IMR-90 (cell line): ENCODE results near the gene JMJD1C. TPM values are rescaled to one million over a fixed set of nuclear protein-coding genes. Genes with fewer than 3 reads are reported as not detected.

Source experiments
- ATAC-seq: fragments of 200-7000 bp; cut with Tn5 transposase; 2 replicates; pipeline ENCODE4 v1.9.1; 2020; ENCODE audit warnings: low read depth, mild to moderate bottlenecking, moderate library complexity
- BruUV-seq: library from RNA; stranded (reverse); fragments of 400-500 nt; replicated peaks from 2 replicates; lab custom pipeline; 2021; lab: Mats Ljungman, UMichigan
- CTCF ChIA-PET: fragments of 300-600 bp; formaldehyde crosslinking; extraction: SDS; loops from one replicate; lab custom pipeline; 2021; ENCODE audit warnings: antibody characterized with exemption; lab: Yijun Ruan, JAX
- POLR2A ChIA-PET: fragments of 300-600 bp; sonication (Branson Sonifier 250); formaldehyde crosslinking; loops from one replicate; lab custom pipeline; 2022; ENCODE audit warnings: antibody characterized with exemption; ENCODE audit not compliant: unreplicated experiment; lab: Charles Lee
- DNase-seq: peaks from one replicate; pipeline ENCODE4 v3.0.0; 2013
- H2AFZ ChIP-seq: replicated peaks from 2 replicates; pipeline ENCODE3; 2013; ENCODE audit warnings: low read length, mild to moderate bottlenecking; ENCODE audit not compliant: poor library complexity
- H2AK5ac ChIP-seq: 2 replicates; pipeline ENCODE4 v1.6.1; 2013; ENCODE audit warnings: low read depth, low read length, inconsistent platforms
- H2AK9ac ChIP-seq: replicated peaks from 2 replicates; pipeline ENCODE3; 2013; ENCODE audit warnings: mild to moderate bottlenecking, low read depth, low read length, moderate library complexity; ENCODE audit not compliant: poor library complexity
- H2BK120ac ChIP-seq: 2 replicates; pipeline ENCODE4 v1.6.1; 2013; ENCODE audit warnings: low read depth, low read length, inconsistent platforms
- H2BK15ac ChIP-seq: 3 replicates; pipeline ENCODE4 v1.6.1; 2013; ENCODE audit warnings: low read depth, low read length, inconsistent platforms
- H2BK20ac ChIP-seq: 2 replicates; pipeline ENCODE4 v1.6.1; 2013; ENCODE audit warnings: low read depth, mild to moderate bottlenecking, inconsistent platforms, low read length, moderate library complexity
- H2BK5ac ChIP-seq: 2 replicates; pipeline ENCODE4 v1.6.1; 2013; ENCODE audit warnings: mild to moderate bottlenecking, low read depth, low read length, inconsistent platforms; ENCODE audit not compliant: poor library complexity, severe bottlenecking
- H3K14ac ChIP-seq: replicated peaks from 2 replicates; pipeline ENCODE4 v1.6.1; 2013; ENCODE audit warnings: low read depth, low read length, inconsistent platforms
- H3K18ac ChIP-seq: 2 replicates; pipeline ENCODE4 v1.6.1; 2013; ENCODE audit warnings: low read depth, low read length, control low read depth
- H3K23ac ChIP-seq: 2 replicates; pipeline ENCODE4 v1.6.1; 2013; ENCODE audit warnings: low read depth, low read length, inconsistent platforms
- H3K27ac ChIP-seq: 2 replicates; pipeline ENCODE4 v1.5.1; 2013; ENCODE audit warnings: mild to moderate bottlenecking, control low read depth, low read length; ENCODE audit not compliant: insufficient read depth
- H3K27me3 ChIP-seq: 2 replicates; pipeline ENCODE4 v1.6.1; 2013; ENCODE audit warnings: low read length; ENCODE audit not compliant: control insufficient read depth, insufficient read depth
- H3K36me3 ChIP-seq: 2 replicates; pipeline ENCODE4 v1.6.1; 2013; ENCODE audit warnings: low read length, mixed read lengths; ENCODE audit not compliant: control insufficient read depth, insufficient read depth
- H3K4ac ChIP-seq: 2 replicates; pipeline ENCODE4 v1.6.1; 2013; ENCODE audit warnings: low read depth, low read length, inconsistent platforms
- H3K4me1 ChIP-seq: 2 replicates; pipeline ENCODE4 v1.6.1; 2013; ENCODE audit warnings: low read length, mixed read lengths; ENCODE audit not compliant: control insufficient read depth, insufficient read depth
- H3K4me2 ChIP-seq: 2 replicates; pipeline ENCODE4 v1.6.1; 2013; ENCODE audit warnings: low read depth, mild to moderate bottlenecking, control low read depth, low read length, moderate library complexity
- H3K4me3 ChIP-seq: 2 replicates; pipeline ENCODE4 v1.5.1; 2013; ENCODE audit warnings: low read depth, mild to moderate bottlenecking, control low read depth, low read length, moderate library complexity; ENCODE audit not compliant: insufficient read depth
- H3K56ac ChIP-seq: 2 replicates; pipeline ENCODE4 v1.6.1; 2013; ENCODE audit warnings: low read length, inconsistent platforms; ENCODE audit not compliant: insufficient read depth; ENCODE audit errors: extremely low read depth
- H3K79me1 ChIP-seq, 2 experiments: 2 replicates each; pipeline ENCODE4 v1.6.1; 2013; ENCODE audit warnings: low read length in 2 of 2, inconsistent platforms in 1 of 2, low read depth in 1 of 2
- H3K9ac ChIP-seq: 2 replicates; pipeline ENCODE4 v1.6.1; 2013; ENCODE audit warnings: low read depth, low read length, control low read depth
- H3K9me1 ChIP-seq: 2 replicates; pipeline ENCODE4 v1.6.1; 2013; ENCODE audit warnings: low read length, inconsistent platforms; ENCODE audit not compliant: insufficient read depth
- H3K9me3 ChIP-seq: 2 replicates; pipeline ENCODE4 v1.6.1; 2013; ENCODE audit warnings: low read length; ENCODE audit not compliant: control insufficient read depth, insufficient read depth
- H4K20me1 ChIP-seq: 2 replicates; pipeline ENCODE4 v1.6.1; 2013; ENCODE audit warnings: low read length, inconsistent platforms; ENCODE audit not compliant: insufficient read depth
- H4K5ac ChIP-seq: 2 replicates; pipeline ENCODE4 v1.6.1; 2013; ENCODE audit warnings: mild to moderate bottlenecking, low read depth, low read length, control low read depth
- H4K8ac ChIP-seq, 2 experiments: 2 replicates each; pipeline ENCODE4 v1.6.1; 2013; ENCODE audit warnings: low read depth in 2 of 2, low read length in 2 of 2, control low read depth in 1 of 2, inconsistent platforms in 1 of 2
- H4K91ac ChIP-seq: 2 replicates; pipeline ENCODE4 v1.6.1; 2013; ENCODE audit warnings: low read depth, low read length, inconsistent platforms; ENCODE audit not compliant: insufficient read depth
- BHLHE40 ChIP-seq: fragments of 150-350 bp; IDR thresholded peaks from 2 replicates; pipeline ENCODE4 v1.6.1; 2016; ENCODE audit warnings: mild to moderate bottlenecking, low read depth, low read length
- CEBPB ChIP-seq: IDR thresholded peaks from 2 replicates; pipeline ENCODE4 v1.6.1; 2012; ENCODE audit warnings: low read depth, low read length, improper control_type of control experiment
- CHD1 ChIP-seq: IDR thresholded peaks from 2 replicates; pipeline ENCODE4 v1.6.1; 2012; ENCODE audit warnings: low read depth, low read length, improper control_type of control experiment
- FOS ChIP-seq: fragments of 150-350 bp; IDR thresholded peaks from 2 replicates; pipeline ENCODE4 v1.6.1; 2016; ENCODE audit warnings: low read depth, low read length
- MAFK ChIP-seq: IDR thresholded peaks from 2 replicates; pipeline ENCODE4 v1.6.1; 2012; ENCODE audit warnings: low read depth, low read length, improper control_type of control experiment
- MAZ ChIP-seq: IDR thresholded peaks from 2 replicates; pipeline ENCODE4 v1.6.1; 2012; ENCODE audit warnings: low read depth, mild to moderate bottlenecking, low read length, improper control_type of control experiment, moderate library complexity, borderline replicate concordance
- MXI1 ChIP-seq: IDR thresholded peaks from 2 replicates; pipeline ENCODE4 v1.6.1; 2012; ENCODE audit warnings: low read depth, mild to moderate bottlenecking, low read length, moderate library complexity, borderline replicate concordance
- NFE2L2 ChIP-seq: fragments of 150-350 bp; IDR thresholded peaks from 2 replicates; pipeline ENCODE4 v1.6.1; 2016; ENCODE audit warnings: low read depth, mild to moderate bottlenecking, low read length
- POLR2A ChIP-seq: IDR thresholded peaks from 2 replicates; pipeline ENCODE4 v1.6.1; 2012; ENCODE audit warnings: mild to moderate bottlenecking, low read depth, low read length
- RAD21 ChIP-seq: IDR thresholded peaks from 2 replicates; pipeline ENCODE4 v1.6.1; 2012; ENCODE audit warnings: low read length, improper control_type of control experiment
- RCOR1 ChIP-seq: IDR thresholded peaks from 2 replicates; pipeline ENCODE4 v1.6.1; 2012; ENCODE audit warnings: mild to moderate bottlenecking, low read length, improper control_type of control experiment; ENCODE audit not compliant: insufficient replicate concordance
- RFX5 ChIP-seq: IDR thresholded peaks from 2 replicates; pipeline ENCODE4 v1.8.0; 2012; ENCODE audit warnings: low read depth, mild to moderate bottlenecking, low read length, moderate library complexity
- SMC3 ChIP-seq: fragments of 150-350 bp; IDR thresholded peaks from 2 replicates; pipeline ENCODE4 v1.6.1; 2016; ENCODE audit warnings: low read depth, mild to moderate bottlenecking, antibody characterized with exemption, low read length, moderate library complexity
- WGBS, 2 experiments: methylation state at CpG; one replicate each; pipeline versions ENCODE4 v1.1.5 to v1.1.7; 2013; ENCODE audit warnings: missing lambda C conversion rate in 2 of 2; ENCODE audit not compliant: insufficient read length in 1 of 2; ENCODE audit errors: extremely low coverage in 2 of 2; 5-methylcytosine and 5-hydroxymethylcytosine counted together
- dilution Hi-C: fragments of 300-500 bp; cut with HindIII; formaldehyde crosslinking; loops from one replicate; pipeline ENCODE4 v1.14.3; 2018; ENCODE audit warnings: low sequenced_read_pairs; ENCODE audit not compliant: unreplicated experiment
- in situ Hi-C: fragments of 300-500 bp; cut with MboI; formaldehyde crosslinking; loops from 3 replicates; pipeline ENCODE4 v1.14.3; 2019; ENCODE audit warnings: low sequenced_read_pairs, inconsistent platforms, mixed read lengths
- intact Hi-C: fragments of 100-400 bp; cut with micrococcal nuclease; formaldehyde crosslinking; loops from 2 replicates; pipeline ENCODE4 v1.10.0; 2022
- polyA plus RNA-seq, 3 experiments: library from polyadenylated mRNA; depleted of rRNA; stranded (reverse); fragments of >200 nt; gene quantifications; 2 replicates each; pipeline ENCODE4 v1.2.3, GENCODE V29; 2012; ENCODE audit warnings: low replicate concordance in 1 of 3
- total RNA-seq: library from RNA; depleted of rRNA; stranded (reverse); fragments of >200 nt; gene quantifications from 2 replicates; pipeline ENCODE4 v1.2.3, GENCODE V29; 2012
- TF ChIP-seq, protein P1 (sequence below): fragments of 150-350 bp; IDR thresholded peaks from 2 replicates; pipeline ENCODE4 v1.6.1; 2017; ENCODE audit warnings: mild to moderate bottlenecking, antibody characterized with exemption, low read length, low read depth
- TF ChIP-seq, protein P2 (sequence below): conservative IDR thresholded peaks from 2 replicates; pipeline ENCODE4 v1.5.1; 2012; ENCODE audit warnings: mild to moderate bottlenecking, low read depth, low read length, improper control_type of control experiment
- TF ChIP-seq, protein P3 (sequence below): fragments of 150-350 bp; IDR thresholded peaks from 2 replicates; pipeline ENCODE4 v1.6.1; 2016; ENCODE audit warnings: low read depth, mild to moderate bottlenecking, low read length, moderate library complexity, borderline replicate concordance

JMJD1C gene
- total and polyA plus RNA-seq, 2 of the 4 experiments (the other 2 are of a cell fraction), result 15.6 to 96.8 TPM

DNA sequence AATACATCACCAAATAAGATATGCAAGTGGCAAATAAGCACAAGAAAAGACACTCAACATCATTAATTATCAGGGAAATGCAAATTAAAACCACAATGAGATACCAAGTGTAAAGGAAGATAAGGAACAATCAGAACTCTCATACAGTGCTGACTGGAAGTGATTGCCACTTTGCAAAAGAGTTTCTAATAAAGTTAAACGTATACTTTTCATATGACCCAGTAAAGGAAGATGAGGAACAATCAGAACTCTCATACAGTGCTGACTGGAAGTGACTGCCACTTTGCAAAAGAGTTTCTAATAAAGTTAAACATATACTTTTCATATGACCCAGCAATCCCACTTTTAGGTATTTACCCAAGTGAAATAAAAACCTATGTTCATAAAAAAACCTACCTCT lies 12.2 kb upstream of the JMJD1C start:
- CTCF ChIA-PET, result no interaction called here
- in situ Hi-C loops, result no loop called here
- no peak overlapping the region for H2AFZ ChIP-seq
- no peak overlapping the region for H2BK5ac ChIP-seq
- no peak overlapping the region for H3K4ac ChIP-seq
- H3K27me3 ChIP-seq, result no peaks in the 10 kb centered on the region
- no peak overlapping the region for H3K56ac ChIP-seq
- no peak overlapping the region for H3K14ac ChIP-seq
- H2AK5ac ChIP-seq, result no peak overlapping the region
- no peak overlapping the region for H3K18ac ChIP-seq
- H3K9ac ChIP-seq, result no peak overlapping the region
- dilution Hi-C loops, result no loop called here
- no CpG with 5 or more reads among the region's 1 CpG for WGBS, 2 experiments
- H3K79me1 ChIP-seq, result peaks cover 32 to 51% of the 10 kb centered on the region in 2 experiments
- H4K20me1 ChIP-seq, result peaks cover 32% of the 10 kb centered on the region; the same call in 1 of the 2 replicates
- H3K23ac ChIP-seq, result no peak overlapping the region
- no peak overlapping the region for H3K4me2 ChIP-seq
- H2BK15ac ChIP-seq, result no peak overlapping the region
- no TSS peak for BruUV-seq
- ATAC-seq, result no peak
- no peak overlapping the region for H2BK20ac ChIP-seq
- no peak overlapping the region for H4K5ac ChIP-seq
- no peak overlapping the region for H4K8ac ChIP-seq
- no peak overlapping the region for H3K27ac ChIP-seq
- no peak overlapping the region for H4K91ac ChIP-seq
- peaks cover 10% of the 10 kb centered on the region; the same call in 1 of the 2 replicates for H3K9me1 ChIP-seq
- TF ChIP-seq RCOR1, result no peak
- TF ChIP-seq, protein P1, sequence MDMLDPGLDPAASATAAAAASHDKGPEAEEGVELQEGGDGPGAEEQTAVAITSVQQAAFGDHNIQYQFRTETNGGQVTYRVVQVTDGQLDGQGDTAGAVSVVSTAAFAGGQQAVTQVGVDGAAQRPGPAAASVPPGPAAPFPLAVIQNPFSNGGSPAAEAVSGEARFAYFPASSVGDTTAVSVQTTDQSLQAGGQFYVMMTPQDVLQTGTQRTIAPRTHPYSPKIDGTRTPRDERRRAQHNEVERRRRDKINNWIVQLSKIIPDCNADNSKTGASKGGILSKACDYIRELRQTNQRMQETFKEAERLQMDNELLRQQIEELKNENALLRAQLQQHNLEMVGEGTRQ, result no peak
- TF ChIP-seq, protein P2, sequence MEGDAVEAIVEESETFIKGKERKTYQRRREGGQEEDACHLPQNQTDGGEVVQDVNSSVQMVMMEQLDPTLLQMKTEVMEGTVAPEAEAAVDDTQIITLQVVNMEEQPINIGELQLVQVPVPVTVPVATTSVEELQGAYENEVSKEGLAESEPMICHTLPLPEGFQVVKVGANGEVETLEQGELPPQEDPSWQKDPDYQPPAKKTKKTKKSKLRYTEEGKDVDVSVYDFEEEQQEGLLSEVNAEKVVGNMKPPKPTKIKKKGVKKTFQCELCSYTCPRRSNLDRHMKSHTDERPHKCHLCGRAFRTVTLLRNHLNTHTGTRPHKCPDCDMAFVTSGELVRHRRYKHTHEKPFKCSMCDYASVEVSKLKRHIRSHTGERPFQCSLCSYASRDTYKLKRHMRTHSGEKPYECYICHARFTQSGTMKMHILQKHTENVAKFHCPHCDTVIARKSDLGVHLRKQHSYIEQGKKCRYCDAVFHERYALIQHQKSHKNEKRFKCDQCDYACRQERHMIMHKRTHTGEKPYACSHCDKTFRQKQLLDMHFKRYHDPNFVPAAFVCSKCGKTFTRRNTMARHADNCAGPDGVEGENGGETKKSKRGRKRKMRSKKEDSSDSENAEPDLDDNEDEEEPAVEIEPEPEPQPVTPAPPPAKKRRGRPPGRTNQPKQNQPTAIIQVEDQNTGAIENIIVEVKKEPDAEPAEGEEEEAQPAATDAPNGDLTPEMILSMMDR, result no peak
- TF ChIP-seq CHD1, result no peak
- no peak for TF ChIP-seq FOS
- TF ChIP-seq BHLHE40, result no peak
- TF ChIP-seq SMC3, result no peak
- no peak for TF ChIP-seq CEBPB
- no peak for TF ChIP-seq POLR2A
- TF ChIP-seq MAFK, result no peak
- no peak for TF ChIP-seq MAZ
- no peak for TF ChIP-seq MXI1
- TF ChIP-seq RAD21, result no peak
- TF ChIP-seq NFE2L2, result no peak
- TF ChIP-seq RFX5, result no peak
- TF ChIP-seq, protein P3, sequence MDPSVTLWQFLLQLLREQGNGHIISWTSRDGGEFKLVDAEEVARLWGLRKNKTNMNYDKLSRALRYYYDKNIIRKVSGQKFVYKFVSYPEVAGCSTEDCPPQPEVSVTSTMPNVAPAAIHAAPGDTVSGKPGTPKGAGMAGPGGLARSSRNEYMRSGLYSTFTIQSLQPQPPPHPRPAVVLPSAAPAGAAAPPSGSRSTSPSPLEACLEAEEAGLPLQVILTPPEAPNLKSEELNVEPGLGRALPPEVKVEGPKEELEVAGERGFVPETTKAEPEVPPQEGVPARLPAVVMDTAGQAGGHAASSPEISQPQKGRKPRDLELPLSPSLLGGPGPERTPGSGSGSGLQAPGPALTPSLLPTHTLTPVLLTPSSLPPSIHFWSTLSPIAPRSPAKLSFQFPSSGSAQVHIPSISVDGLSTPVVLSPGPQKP, result no peak
- no peaks in the 10 kb centered on the region; the same call in 1 of the 2 replicates for H3K4me1 ChIP-seq
- no peak overlapping the region for H3K4me3 ChIP-seq
- 0 out of 2 replicates have a peak, but pooled peaks cover 1% of the 10 kb centered on the region for H3K36me3 ChIP-seq
- POLR2A ChIA-PET, result no interaction called here
- no peak overlapping the region for H2BK120ac ChIP-seq
- H3K9me3 ChIP-seq, result no peaks in the 10 kb centered on the region
- H2AK9ac ChIP-seq, result no peak overlapping the region
- intact Hi-C loops, result no loop called here
- DNase-seq, result no peak
